IPS DF 4.7 (cell line): Measurements from ENCODE around the gene IDUA.

ENCODE experiments used
- DNase-seq: peaks from one replicate; pipeline ENCODE4 v3.0.0-alpha.2; 2013; ENCODE audit warnings: low spot score; ENCODE audit errors: extremely low read depth

IDUA gene

DNA sequence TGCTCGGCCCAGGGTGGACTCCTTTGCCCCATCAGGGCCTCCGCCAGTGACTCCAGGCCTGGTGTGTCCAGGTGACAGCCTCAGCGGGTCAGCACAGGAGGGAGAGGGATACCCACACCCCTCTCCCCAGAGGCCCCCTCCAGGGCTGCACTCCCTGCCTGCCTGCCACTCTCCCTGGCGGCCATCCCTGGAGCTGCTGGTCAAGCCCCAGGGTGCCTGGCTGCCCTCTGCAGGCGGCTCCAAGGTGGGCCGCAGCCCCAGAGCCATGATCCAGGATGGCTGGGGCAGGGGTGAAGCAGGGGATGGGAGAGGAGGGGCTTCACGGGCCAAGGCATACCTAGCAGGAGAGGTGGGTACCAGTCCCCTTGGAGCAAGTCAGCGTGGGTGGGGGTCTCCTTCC lies 28.3 kb downstream of the IDUA start:
- DNase-seq, result no peak

DNA sequence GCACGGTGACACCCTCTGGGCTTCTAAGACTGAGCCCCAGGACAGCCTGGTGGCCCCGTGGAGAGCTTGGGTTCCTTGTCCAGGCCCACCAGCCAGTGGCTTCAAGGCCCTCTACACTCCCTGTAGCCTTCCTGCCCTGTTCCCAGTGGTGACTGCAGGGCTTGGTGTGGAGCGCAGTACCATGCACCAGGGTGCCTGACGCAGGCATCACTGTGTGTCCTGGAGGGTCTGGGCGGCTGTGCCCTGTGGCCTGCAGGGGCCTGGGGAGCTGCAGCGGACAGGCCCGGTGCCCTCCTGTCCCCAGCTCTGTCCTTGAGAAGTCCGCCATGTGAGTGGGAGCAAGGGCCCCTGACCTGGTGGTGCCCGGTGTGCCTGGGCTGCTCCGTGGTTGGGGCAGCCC lies 28.9 kb downstream of the IDUA start:
- no peak for DNase-seq

DNA sequence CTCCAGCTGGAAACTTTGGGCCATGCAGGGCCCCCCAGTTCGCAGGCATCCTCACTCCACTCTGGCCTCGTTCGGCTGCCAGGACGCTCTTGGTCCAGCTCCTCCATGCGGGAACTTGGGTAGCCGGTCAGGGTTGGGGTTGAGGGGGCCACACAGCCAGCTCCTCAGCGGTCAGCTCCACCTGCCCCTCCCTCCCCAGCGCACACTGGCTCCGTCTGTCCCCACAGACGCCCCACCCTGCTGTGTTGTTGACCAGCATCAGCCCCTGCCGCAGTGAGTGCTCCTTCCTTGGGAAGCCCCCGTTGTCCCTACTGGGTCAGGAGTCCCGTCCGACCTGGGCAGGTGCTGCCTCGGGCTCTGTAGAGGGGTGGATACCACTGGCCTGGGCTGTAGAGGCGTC lies 30.4 kb downstream of the IDUA start:
- DNase-seq, result no peak

DNA sequence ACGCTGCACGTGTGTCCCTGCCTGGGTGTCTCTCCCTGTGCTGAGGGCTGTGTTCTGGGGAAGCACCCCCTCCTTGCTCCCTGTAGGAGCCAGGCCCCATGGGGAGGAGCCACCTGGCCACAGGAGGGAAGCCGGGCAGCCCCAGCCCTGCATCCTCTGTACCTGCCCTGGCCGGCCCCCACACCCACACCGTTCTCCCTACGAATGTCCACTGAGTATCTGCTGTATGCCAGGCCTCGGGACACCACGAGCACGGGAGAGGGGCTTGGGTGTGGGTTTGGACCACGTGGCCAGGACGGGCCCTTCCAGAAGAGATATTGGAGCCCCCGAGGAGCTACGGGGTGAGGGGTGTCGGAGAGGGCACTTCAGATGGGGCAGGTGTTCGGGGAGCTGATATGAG lies 30.9 kb downstream of the IDUA start:
- no peak for DNase-seq

DNA sequence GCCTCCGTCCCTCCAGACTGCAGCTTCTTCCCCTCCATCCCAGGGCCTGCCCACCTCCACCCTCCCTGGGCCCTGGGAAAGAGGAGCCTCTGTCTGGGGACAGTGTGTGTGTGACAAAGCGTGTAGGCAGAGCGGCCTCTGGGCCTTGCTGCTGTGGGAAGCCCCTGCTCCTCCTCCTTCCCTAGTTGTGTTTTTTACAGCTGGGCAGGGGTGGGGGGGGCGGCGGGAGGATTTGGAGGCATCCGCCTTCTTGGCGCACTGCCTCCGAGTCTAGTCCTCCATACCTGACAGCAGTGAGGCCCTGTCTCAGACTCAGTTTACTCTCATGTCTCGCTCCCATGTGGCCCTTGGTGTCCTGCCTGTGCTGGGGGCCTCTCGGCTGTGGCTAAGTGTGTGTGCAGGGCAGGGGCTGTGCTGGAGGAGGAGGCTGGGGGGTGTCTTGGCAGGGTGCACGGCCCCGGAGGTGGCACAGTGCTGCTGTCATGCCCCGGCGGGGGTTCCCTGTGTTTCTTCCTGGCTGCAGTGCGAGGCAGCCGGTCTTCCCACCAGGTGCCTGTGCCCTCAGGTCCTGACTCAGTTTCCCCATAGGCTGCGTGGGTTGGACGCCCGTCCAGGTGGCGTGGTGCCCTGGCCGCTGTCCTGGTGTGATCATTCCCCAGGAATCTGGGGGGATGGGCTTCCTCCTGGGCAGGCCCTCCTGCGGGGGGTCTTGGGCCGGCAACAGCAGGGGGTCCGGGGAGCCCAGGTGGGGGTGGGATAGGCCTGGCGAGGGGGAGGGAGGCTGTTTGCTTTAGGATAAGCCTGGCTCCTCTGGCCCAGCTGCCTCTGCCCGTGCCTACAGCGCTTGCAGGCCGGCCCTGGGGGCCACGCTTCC lies 31.5 kb downstream of the IDUA start:
- DNase-seq, result no peak

DNA sequence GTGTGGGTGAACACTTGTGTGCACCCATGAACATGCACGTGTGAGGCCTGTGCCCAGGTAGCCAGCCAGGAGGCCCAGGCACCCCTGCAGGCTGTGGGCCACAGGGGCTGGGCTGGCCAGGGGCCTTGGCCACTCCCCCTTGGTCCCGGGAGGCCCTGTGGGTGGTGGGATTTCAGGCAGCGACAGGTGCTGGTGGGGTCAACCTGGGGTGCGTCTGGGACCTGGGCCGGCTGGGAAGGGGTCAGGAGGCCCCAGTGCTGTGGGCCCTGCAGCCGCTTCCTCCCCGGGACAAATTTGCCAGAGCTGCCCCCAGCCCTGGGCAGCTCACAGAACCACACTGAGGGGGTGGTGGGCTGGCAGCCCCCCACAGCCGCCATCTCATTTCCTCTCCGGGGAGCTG lies 32.5 kb downstream of the IDUA start:
- no peak for DNase-seq

DNA sequence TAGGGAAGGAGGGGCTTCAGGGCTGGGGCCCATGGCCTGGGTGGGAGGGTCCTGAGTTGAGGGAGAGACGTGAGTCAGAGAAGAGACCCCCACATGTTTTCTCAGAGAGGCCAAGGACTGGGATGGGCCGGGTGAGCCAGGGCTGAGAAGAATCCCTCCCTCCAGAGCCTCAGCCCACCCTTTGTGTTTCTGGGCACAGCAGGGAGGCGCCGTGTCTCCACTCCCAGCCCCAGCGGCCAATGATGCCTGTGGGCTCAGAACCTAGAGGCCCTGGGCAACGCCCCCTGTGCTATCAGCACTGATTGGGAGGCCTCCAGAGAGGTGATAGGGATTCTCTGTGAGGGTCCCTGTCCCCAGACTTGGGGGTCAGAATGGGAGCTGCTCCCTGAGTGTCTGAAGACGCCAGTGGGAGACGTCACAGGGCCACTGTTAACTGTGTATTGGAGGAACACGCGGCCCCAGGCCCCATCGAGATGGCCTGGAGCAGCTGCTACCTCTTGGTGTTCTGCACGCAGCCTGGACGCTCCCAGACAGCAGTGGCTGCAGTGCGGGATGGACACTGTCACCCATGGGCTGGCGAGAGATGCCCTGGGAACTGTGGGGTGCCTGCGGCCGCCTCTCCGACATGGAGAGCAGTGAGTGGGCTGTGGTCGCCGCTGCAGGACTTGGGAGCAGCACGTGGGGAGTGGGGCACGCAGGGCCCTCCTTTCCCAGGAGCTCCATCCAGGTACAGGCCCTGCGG lies 33.1 kb downstream of the IDUA start:
- no peak for DNase-seq

DNA sequence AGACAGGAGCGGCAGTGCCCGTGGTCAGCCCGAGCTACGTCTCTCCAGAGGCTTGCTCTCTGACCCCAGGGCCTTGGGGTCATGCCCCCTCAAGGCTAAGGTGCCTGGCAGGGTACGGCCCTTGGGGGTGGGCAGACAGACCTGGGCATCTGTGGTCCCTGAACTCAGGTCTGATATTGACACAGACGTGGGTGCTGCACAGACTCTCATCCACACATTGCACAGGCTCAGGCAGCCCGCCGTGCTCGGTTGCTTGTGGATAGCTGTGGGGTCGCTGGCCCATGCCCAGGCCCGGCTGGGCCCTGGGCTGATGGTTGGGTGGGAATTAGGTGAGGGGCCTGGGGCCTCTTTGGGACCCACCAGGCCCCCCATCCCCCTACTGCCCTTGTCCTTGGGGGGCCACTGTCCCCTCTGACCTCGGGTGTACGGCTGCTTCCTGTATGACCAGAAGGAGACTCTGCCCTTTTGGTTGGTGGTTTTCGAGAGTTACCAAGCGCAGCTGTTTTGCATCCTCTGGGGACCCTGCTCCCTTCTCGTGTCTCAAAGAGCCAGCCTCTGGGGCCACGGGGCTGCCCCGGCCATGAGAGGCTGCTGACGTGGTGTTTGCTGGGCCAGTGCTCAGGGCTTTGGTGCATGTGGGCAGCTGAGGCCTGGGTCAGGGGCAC lies 34.7 kb downstream of the IDUA start:
- no peak for DNase-seq

DNA sequence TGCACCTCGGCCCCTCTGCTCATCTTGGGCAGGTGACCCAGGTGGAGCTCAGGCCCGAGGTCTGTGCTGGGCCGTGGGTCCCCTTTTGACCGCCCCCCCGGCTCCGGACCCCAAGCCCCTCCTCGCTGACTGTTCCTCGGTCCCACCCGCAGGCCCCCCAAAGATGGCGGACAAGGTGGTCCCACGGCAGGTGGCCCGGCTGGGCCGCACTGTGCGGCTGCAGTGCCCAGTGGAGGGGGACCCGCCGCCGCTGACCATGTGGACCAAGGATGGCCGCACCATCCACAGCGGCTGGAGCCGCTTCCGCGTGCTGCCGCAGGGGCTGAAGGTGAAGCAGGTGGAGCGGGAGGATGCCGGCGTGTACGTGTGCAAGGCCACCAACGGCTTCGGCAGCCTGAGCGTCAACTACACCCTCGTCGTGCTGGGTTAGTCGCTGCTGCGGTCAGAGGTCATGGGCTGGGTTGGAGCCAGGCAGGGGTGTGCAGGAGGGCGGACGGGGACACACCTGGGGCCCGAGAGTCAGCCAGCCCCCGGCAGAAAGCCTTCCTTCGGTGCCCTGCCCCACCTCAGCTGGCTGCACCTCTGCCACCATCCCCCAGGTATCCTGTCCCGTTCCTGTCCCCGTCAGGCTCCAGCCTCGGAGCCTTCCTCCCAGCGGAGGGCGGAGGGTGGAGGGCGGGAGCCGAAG lies 35.4 kb downstream of the IDUA start:
- no peak for DNase-seq

DNA sequence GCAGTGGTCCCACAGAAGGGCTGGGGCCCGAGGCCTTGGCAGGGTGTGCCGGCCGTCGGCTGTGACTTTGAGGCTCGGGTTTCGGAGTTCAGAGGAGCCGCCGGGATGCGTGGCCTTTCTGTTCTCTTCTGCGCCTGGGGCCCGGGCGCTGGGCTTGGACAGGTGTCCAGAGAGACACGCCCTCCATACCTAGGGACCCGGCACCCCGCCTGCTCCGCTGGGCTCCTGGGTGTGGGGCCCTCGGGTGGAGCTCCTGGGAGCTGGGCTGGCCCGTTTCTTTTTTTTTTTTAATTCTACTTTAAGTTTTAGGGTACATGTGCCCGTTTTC lies 35.9 kb downstream of the IDUA start:
- DNase-seq, result no peak

DNA sequence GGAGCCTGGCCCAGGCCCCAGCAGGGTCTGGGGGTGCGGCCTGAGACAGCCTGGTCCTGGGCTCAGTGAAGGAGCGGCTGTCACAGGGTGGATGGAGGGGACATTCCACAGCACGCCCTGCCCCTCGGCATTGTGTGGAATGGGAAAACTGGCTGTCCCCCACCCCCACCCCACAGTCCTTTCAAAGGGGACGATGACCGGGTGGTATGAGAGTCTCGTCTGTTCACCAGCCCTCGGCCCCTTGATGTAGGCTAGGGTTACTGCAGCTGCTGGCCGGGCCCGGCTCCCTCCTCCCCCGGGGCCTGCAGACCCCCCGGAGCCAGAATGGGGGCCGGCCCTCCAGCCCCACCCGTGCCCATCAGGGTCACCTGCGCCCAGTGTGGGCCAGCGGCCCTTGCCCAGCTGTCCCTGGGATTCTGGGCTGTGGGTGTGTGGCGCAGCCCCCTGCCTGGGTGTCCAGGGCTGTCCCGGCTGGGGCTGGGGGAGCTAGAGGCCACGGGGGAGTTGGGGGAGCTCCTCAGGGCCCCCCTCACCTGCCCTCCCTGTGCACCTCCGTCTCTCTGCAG lies 36.3 kb downstream of the IDUA start:
- no peak for DNase-seq

DNA sequence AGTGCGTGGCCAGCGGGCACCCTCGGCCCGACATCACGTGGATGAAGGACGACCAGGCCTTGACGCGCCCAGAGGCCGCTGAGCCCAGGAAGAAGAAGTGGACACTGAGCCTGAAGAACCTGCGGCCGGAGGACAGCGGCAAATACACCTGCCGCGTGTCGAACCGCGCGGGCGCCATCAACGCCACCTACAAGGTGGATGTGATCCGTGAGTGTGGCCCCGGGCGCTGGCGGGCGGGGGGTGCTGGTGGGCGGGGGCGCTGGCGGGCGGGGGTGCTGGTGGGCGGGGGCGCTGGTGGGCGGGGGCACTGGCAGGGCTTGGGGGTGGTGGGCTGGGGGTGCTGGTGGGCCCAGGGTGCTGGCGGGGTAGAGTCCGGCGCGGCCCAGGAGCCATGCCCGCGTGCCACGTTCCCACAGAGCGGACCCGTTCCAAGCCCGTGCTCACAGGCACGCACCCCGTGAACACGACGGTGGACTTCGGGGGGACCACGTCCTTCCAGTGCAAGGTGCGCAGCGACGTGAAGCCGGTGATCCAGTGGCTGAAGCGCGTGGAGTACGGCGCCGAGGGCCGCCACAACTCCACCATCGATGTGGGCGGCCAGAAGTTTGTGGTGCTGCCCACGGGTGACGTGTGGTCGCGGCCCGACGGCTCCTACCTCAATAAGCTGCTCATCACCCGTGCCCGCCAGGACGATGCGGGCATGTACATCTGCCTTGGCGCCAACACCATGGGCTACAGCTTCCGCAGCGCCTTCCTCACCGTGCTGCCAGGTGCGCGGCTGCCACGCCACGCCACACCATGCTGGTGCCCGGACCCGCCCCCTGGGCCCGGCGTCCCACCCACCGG lies 37.3 kb downstream of the IDUA start:
- DNase-seq, result no peak

DNA sequence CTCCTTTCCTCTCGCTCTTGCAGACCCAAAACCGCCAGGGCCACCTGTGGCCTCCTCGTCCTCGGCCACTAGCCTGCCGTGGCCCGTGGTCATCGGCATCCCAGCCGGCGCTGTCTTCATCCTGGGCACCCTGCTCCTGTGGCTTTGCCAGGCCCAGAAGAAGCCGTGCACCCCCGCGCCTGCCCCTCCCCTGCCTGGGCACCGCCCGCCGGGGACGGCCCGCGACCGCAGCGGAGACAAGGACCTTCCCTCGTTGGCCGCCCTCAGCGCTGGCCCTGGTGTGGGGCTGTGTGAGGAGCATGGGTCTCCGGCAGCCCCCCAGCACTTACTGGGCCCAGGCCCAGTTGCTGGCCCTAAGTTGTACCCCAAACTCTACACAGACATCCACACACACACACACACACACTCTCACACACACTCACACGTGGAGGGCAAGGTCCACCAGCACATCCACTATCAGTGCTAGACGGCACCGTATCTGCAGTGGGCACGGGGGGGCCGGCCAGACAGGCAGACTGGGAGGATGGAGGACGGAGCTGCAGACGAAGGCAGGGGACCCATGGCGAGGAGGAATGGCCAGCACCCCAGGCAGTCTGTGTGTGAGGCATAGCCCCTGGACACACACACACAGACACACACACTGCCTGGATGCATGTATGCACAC lies 38.2 kb downstream of the IDUA start:
- DNase-seq, result no peak

DNA sequence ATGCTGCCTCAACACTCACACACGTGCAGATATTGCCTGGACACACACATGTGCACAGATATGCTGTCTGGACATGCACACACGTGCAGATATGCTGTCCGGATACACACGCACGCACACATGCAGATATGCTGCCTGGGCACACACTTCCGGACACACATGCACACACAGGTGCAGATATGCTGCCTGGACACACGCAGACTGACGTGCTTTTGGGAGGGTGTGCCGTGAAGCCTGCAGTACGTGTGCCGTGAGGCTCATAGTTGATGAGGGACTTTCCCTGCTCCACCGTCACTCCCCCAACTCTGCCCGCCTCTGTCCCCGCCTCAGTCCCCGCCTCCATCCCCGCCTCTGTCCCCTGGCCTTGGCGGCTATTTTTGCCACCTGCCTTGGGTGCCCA lies 39.3 kb downstream of the IDUA start:
- no peak for DNase-seq

DNA sequence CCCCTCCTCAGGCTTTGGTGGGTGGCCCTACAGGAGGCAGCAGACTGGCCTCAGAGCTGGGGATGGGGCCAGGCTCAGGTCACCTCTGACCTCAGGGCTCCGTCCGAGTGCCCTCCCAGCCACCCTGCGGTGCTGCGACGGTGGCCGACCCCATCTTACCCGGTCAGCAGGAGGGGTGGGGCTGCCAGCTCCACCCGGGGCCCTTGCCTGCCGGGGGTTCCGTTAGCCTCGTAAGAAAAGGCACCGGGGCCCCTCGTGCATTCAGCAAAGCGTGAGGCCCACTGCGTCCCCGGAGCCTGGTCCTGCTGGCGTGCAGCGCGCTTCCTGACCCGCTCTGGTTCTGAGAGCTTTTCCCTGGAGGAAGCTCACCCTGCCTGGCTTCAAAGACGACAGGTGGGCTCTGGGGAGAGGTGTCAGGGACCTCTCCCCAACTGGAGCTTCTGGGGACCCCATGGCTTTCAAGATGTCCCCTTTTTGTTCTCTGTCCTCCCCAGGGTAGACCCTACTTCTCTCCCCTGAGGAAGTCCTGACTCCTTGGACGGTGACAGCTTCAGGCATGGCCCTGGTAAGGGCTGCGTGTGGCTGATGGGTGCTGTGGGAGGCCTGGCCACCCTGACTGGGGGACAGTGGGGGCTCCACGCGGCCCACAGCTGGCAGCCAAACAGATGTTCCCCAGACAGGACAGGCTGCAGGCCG lies 40.5 kb downstream of the IDUA start:
- DNase-seq, result no peak

DNA sequence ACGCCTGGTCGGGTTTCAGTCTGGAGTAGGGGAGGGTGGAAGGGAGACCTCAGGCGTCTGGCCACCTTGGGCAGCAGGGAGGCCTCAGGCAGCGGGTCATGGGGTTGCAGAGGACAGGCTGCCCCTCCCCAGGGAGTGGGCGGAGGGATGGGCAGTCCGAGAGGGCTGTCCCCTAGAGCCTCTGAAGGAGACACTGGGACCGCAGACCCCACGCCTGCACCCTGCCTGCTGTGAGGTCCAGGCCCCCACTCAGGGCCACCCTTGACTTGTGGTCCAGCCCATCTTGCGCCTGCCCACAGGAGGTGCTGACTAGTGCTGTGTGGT lies 41.0 kb downstream of the IDUA start:
- no peak for DNase-seq

DNA sequence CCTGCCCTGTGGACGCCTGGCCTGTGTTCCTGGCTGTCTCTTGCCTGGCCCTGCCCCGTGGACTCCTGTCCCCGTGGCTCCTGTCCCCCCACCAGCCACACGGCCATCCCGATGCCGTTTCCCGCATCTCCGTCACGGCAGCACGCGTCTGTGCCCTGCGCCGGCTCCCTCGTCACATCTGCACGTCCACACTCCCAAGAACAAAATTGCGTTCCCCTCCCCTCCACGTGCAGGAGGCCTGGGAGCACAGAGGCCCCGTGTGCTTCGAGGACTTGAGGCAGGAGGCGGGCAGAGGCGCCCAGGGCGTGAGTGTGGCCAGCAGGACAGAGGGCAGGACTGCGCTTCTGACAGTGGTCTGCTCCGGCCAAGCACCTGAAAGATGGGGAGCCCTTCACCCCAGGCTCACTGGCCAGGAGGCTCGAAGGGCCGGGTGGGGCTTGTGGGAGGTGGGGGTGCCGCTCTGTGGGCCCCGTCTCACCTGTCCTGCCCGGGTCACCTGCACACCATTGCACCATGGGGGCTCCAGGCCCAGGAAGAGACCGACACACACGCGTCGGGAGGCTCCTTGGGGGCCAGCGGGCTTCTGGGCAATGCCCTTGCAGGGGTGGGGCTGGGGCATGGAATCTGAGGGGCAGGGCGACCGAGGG lies 41.9 kb downstream of the IDUA start:
- no peak for DNase-seq

DNA sequence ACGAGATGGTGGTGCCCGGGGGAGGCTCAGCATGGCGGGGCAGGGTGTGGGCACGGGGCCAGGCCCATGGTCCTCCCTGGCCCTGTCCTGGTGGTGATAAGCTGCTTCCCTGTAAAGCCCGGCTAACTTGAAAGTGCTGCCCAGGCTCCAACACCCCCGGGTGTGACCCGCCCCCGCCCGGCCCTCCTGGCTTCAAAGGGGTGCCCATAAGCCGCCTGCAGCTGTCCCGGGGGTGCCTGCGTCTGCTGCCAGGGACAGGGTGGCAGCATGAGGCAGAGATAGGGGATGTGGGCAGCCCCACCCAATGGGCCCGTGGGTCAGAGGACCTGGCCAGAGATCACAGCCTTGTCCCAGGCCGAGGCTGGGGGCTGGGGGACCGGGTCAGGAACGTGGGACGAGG lies 42.7 kb downstream of the IDUA start:
- no peak for DNase-seq

DNA sequence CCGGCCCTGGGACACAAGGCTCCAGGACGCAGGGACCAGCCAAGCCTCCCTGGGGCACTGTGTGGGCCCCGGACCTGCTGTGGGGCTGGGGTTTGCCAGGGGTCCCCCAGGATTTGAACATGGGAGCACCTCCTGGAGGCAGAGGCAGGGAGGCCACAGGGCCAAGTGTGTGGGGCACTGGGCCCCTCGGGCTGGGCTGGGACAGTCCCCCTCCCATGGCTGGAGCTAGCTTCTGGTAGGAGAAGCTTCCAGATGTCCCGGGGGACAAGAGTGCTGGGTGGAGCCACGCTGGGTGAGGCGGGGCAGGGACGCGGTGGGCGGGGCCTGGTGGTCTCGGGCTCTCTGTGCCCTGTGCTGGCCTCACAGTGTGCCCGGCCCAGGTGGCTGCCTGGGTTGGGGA lies 43.2 kb downstream of the IDUA start:
- no peak for DNase-seq
